Smooth muscle cell (in vitro differentiated cells): ENCODE results near the gene SMARCC1. TPM values are rescaled to one million over a fixed set of nuclear protein-coding genes. Genes with fewer than 3 reads are reported as not detected.
"Not testable (repeated sequence)": the region's sequence is repeated elsewhere in the genome, so short reads cannot be mapped to it uniquely, and the experiment has no call there.

Experiments
- DNase-seq: peaks from one replicate; lab custom pipeline; 2025; ENCODE audit not compliant: unreplicated experiment; lab: John Stamatoyannopoulos, UW
- H2AFZ ChIP-seq: fragments of 200-600 bp; sonication (generic); 2 replicates; pipeline ENCODE4 v1.6.0; 2016; ENCODE audit warnings: antibody characterized with exemption, low read depth, mild to moderate bottlenecking
- H3F3A ChIP-seq: fragments of 200-600 bp; sonication (generic); 2 replicates; pipeline ENCODE4 v1.6.0; 2017; ENCODE audit warnings: antibody characterized with exemption, low read depth
- H3K27ac ChIP-seq: fragments of 200-600 bp; sonication (generic); 2 replicates; pipeline ENCODE4 v1.5.1; 2016; ENCODE audit warnings: low read depth, mild to moderate bottlenecking
- H3K27me3 ChIP-seq: fragments of 200-600 bp; sonication (generic); 2 replicates; pipeline ENCODE4 v1.6.1; 2016; ENCODE audit warnings: low read depth, mild to moderate bottlenecking
- H3K36me3 ChIP-seq: fragments of 200-600 bp; sonication (generic); 2 replicates; pipeline ENCODE4 v1.5.1; 2016; ENCODE audit warnings: low read depth
- H3K4me1 ChIP-seq: fragments of 200-600 bp; sonication (generic); 2 replicates; pipeline ENCODE4 v1.5.1; 2016; ENCODE audit warnings: low read depth
- H3K4me2 ChIP-seq: fragments of 200-600 bp; sonication (generic); 2 replicates; pipeline ENCODE4 v1.6.0; 2016; ENCODE audit warnings: mild to moderate bottlenecking
- H3K4me3 ChIP-seq: fragments of 200-600 bp; sonication (generic); 2 replicates; pipeline ENCODE4 v1.5.1; 2016; ENCODE audit warnings: mild to moderate bottlenecking
- H3K79me2 ChIP-seq: fragments of 200-600 bp; sonication (generic); 2 replicates; pipeline ENCODE4 v1.6.0; 2016; ENCODE audit warnings: low read depth, mild to moderate bottlenecking
- H3K9ac ChIP-seq: fragments of 200-600 bp; sonication (generic); 2 replicates; pipeline ENCODE4 v1.6.0; 2016; ENCODE audit warnings: low read depth
- H3K9me3 ChIP-seq: fragments of 200-600 bp; sonication (generic); replicated peaks from 2 replicates; pipeline ENCODE4 v1.5.1; 2016; ENCODE audit warnings: low read depth
- H4K20me1 ChIP-seq: fragments of 200-600 bp; sonication (generic); 2 replicates; pipeline ENCODE4 v1.6.0; 2016; ENCODE audit warnings: low read depth
- CTCF ChIP-seq: fragments of 200-600 bp; sonication (generic); IDR thresholded peaks from 2 replicates; pipeline ENCODE4 v1.5.1; 2017; ENCODE audit warnings: borderline replicate concordance, mild to moderate bottlenecking, antibody characterized with exemption; ENCODE audit not compliant: insufficient read depth, poor library complexity, severe bottlenecking
- WGBS: methylation state at CpG from one replicate; pipeline ENCODE4 v1.1.7; 2016; ENCODE audit warnings: low lambda C conversion rate; 5-methylcytosine and 5-hydroxymethylcytosine counted together
- polyA plus RNA-seq: library from polyadenylated mRNA; unstranded; fragments of >200 nt; fragmentation: Nextera tagmentation; extraction: Ambion mirVana; gene quantifications from 2 replicates; pipeline ENCODE4 v1.2.1, GENCODE V29; 2016
- total RNA-seq: library from RNA; depleted of rRNA; stranded (reverse); fragments of >200 nt; gene quantifications from 2 replicates; pipeline ENCODE4 v1.2.3, GENCODE V29; 2014

Gene SMARCC1
- total and polyA plus RNA-seq, 2 experiments from 2014 or later, result 40.5 to 50.3 TPM

- TF ChIP-seq CTCF, result no peak
- H3K9ac ChIP-seq, result no peak overlapping the region
- H4K20me1 ChIP-seq, result peaks cover 91% of the 10 kb centered on the region
- no peaks in the 10 kb centered on the region for H3K4me1 ChIP-seq
- WGBS, result 97% methylated on average over 8 of the region's 8 CpGs
- no peak overlapping the region for H3K27ac ChIP-seq
- DNase-seq, result no peak
- H3K36me3 ChIP-seq, result peaks cover 3% of the 10 kb centered on the region
- H3K4me3 ChIP-seq, result no peak overlapping the region
- H3K4me2 ChIP-seq, result no peak overlapping the region
- no peaks in the 10 kb centered on the region for H3K9me3 ChIP-seq
- no peaks in the 10 kb centered on the region for H3K27me3 ChIP-seq
- no peaks in the 10 kb centered on the region for H3F3A ChIP-seq
- H3K79me2 ChIP-seq, result peaks cover 96% of the 10 kb centered on the region
- no peak overlapping the region for H2AFZ ChIP-seq
These were observed 9.6 kb downstream of the SMARCC1 start for GRCh38 chr3:47772047-47772446.

DNA sequence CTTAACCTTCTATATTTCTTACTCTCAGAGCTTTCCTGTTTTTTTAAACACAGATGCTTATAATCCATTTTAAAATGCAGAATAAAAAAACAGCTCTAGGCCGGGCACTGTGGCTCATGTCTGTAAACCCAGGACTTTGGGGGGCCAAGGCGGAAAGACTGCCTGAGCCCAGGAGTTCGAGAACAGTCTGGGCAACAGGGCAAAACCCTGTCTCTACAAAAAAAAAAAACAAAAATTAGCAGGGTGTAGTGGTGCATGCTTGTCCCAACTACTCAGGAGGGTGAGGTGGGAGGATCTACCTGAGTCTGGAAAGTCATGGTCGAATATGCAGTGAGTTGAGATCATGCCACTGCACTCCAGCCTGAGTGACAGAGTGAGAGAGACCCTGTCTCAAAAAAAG is 15.5 kb downstream of the SMARCC1 start:
- H3K4me1 ChIP-seq, result no peaks in the 10 kb centered on the region
- no peak for TF ChIP-seq CTCF
- no peak overlapping the region for H2AFZ ChIP-seq
- no peaks in the 10 kb centered on the region for H3F3A ChIP-seq
- H3K79me2 ChIP-seq, result peaks cover 96% of the 10 kb centered on the region
- H3K36me3 ChIP-seq, result no peaks in the 10 kb centered on the region
- no peak overlapping the region for H3K9ac ChIP-seq
- peaks cover 70% of the 10 kb centered on the region for H4K20me1 ChIP-seq
- WGBS, result 98% methylated on average over 4 of the region's 4 CpGs
- H3K9me3 ChIP-seq, result no peaks in the 10 kb centered on the region
- no peak overlapping the region for H3K27ac ChIP-seq
- no peak for DNase-seq
- H3K27me3 ChIP-seq, result no peaks in the 10 kb centered on the region
- no peak overlapping the region for H3K4me3 ChIP-seq
- no peak overlapping the region for H3K4me2 ChIP-seq

- Histone ChIP-seq H3K79me2 (peaks cover 98% of the 10 kb centered on the region), H3K27ac (no peak overlapping the region), H3K4me1 (no peaks in the 10 kb centered on the region), H3F3A (peaks cover 5% of the 10 kb centered on the region), H3K4me3 (no peak overlapping the region), H4K20me1 (peaks cover 73% of the 10 kb centered on the region), H3K9ac (no peak overlapping the region), H3K4me2 (no peak overlapping the region), H3K36me3 (no peaks in the 10 kb centered on the region), H2AFZ (no peak overlapping the region), H3K9me3 (no peaks in the 10 kb centered on the region), H3K27me3 (no peaks in the 10 kb centered on the region)
- no peak for TF ChIP-seq CTCF
- 84% methylated on average over 4 of the region's 4 CpGs for WGBS
- DNase-seq, result no peak
These were observed 19.5 kb downstream of the SMARCC1 start for GRCh38 chr3:47762233-47762632.

DNA sequence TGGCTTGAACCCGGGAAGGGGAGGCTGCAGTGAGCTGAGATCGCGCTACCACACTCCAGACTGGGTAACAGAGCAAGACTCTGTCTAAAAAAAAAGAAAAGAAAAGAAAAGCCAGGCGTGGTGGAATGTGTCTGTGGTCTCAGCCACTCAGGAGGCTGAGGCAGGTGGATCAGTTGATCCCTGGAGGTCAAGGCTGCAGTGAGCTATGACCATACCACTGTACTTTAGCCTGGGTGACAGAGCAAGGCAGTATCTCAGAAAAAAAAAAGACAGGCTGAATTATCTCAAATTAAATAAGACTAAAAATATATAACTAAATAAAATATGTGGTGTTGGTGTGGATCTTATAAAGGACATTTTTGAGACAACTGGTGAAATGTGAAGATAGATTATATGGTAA is 20.6 kb downstream of the SMARCC1 start:
- Histone ChIP-seq H4K20me1 (peaks cover 82% of the 10 kb centered on the region), H3K27me3 (no peaks in the 10 kb centered on the region), H3F3A (peaks cover 5% of the 10 kb centered on the region), H3K36me3 (no peaks in the 10 kb centered on the region), H3K27ac (no peak overlapping the region), H3K4me3 (no peak overlapping the region), H3K4me2 (no peak overlapping the region), H3K4me1 (no peaks in the 10 kb centered on the region), H3K9ac (no peak overlapping the region), H3K9me3 (no peaks in the 10 kb centered on the region), H2AFZ (no peak overlapping the region), H3K79me2 (peaks cover 98% of the 10 kb centered on the region)
- no peak for TF ChIP-seq CTCF
- DNase-seq, result no peak
- WGBS, result 100% methylated on average over 4 of the region's 4 CpGs

- 96% methylated on average over 4 of the region's 4 CpGs for WGBS
These were observed 21.5 kb downstream of the SMARCC1 start for GRCh38 chr3:47760207-47760606.

More at GRCh38 chr3:47760207-47760606, 21.5 kb downstream of the SMARCC1 start:
- H3K36me3 ChIP-seq, H3K4me3 ChIP-seq, H3K4me1 ChIP-seq, H3K27me3 ChIP-seq, H3K9ac ChIP-seq, H2AFZ ChIP-seq, H3K27ac ChIP-seq, H3K9me3 ChIP-seq, H3K4me2 ChIP-seq, DNase-seq, H3F3A ChIP-seq: not testable (repeated sequence)
- H3K79me2 ChIP-seq, result peaks cover 96% of the 10 kb centered on the region
- H4K20me1 ChIP-seq, result peaks cover 88% of the 10 kb centered on the region
